Stimulated activated CD8-positive, alpha-beta memory T cell treated with anti-CD3 and anti-CD28 coated beads, Interleukin-12 subunit alpha, Interleukin-12 subunit beta, amount 100 ng/mL, for 24 hours (primary cell): ENCODE results near the gene TEX55.
"Not testable (repeated sequence)": the region's sequence is repeated elsewhere in the genome, so short reads cannot be mapped to it uniquely, and the experiment has no call there.

Experiments used
- DNase-seq: peaks from one replicate; pipeline ENCODE4 v3.0.0-alpha.2; 2020; ENCODE audit errors: extremely low read depth

TEX55 gene

DNA sequence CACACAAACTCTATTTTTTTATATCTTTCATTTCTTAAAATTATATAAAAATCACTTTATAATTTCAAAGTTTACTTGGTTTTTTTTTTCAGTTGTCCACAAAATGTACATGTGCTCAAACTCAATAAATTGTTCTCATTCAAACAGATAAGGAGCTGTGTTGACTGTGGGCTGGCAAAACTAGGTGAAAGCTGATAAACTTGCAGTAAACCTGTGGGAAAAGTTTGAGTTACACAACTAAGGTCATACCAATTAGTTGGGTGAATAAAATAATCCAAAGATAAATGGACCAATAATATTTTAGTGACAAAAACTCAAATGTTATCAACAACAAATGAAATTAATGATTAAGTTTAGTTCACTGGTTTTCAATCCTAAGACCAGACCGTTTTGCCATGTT lies 14.8 kb downstream of the TEX55 start:
- DNase-seq = no peak

DNA sequence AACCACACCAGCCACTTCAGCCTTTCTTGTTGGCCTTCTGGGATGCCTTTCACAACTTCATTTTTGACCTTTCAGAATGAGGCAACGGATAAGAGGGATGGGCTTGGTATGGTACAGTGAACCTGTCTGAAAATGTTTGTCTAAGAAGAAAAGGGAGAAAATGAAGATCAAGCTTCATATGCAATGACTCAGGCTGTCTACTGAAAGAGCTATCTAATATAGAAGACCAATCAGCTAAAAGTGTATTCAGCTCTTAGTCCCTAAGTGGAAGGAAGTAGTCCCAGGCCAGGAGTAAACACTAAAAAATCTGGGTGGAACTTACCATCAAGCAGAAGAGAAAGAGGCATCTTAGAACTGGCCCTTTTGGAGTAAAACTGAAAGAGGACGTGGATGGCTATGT lies 15.3 kb downstream of the TEX55 start:
- DNase-seq = no peak

DNA sequence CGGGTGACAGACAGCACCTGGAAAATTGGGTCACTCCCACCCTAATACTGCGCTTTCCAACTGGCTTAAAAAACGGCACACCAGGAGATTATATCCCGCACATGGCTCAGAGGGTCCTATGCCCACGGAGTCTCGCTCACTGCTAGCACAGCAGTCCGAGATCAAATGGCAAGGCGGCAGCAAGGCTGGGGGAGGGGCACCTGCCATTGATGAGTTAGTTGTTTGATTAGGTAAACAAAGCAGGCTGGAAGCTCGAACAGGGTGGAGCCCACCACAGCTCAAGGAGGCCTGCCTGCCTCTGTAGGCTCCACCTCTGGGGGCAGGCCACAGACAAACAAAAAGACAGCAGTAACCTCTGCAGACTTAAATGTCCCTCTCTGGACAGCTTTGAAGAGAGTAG lies 18.8 kb downstream of the TEX55 start:
- not testable (repeated sequence) for DNase-seq

DNA sequence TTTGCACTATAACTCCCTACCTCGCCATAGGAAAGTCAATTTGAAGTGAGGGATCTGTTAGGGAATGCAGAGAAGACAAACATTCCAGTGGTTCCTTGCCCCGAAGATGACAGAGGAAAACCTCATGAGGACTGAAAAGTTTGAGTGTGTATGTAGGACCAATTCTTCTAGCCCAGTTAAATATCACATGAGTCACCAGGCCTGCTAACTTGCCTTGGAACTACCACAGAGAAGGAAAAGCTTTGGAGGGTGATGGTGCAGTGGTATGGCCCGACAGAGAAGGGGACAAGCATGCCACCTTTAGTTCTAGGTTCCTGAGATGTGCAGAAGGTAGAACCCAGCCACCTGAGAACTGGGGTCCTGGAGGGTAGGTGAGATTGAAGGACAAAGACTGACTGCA lies 24.9 kb downstream of the TEX55 start:
- no peak for DNase-seq

DNA sequence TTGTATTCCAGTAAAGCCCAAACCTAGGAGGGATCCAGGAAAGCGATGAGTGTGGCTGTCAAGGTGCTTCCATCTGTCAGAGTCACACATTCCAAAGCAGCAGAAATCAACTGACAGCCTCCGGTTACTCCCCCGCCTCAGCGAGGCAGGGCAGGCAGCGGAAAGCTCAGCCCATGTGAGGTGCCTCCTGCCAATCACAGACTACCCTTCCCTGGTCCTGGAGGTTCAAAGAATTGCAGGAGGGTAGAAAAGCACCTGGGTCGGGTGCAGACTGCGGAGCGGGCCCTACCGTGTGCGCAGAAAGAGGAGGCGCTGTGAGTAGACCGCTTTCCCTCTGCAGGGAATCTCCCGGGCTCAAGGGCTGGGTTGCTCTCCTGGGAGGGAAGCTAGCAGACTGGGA lies 27.4 kb downstream of the TEX55 start, which contains the start of gene UPK1B:
UPK1B (plus strand) TSS at position 274 of the 400 bp plus-strand sequence. CDS start 13,144 bp downstream, outside the sequence.
- DNase-seq = no peak

DNA sequence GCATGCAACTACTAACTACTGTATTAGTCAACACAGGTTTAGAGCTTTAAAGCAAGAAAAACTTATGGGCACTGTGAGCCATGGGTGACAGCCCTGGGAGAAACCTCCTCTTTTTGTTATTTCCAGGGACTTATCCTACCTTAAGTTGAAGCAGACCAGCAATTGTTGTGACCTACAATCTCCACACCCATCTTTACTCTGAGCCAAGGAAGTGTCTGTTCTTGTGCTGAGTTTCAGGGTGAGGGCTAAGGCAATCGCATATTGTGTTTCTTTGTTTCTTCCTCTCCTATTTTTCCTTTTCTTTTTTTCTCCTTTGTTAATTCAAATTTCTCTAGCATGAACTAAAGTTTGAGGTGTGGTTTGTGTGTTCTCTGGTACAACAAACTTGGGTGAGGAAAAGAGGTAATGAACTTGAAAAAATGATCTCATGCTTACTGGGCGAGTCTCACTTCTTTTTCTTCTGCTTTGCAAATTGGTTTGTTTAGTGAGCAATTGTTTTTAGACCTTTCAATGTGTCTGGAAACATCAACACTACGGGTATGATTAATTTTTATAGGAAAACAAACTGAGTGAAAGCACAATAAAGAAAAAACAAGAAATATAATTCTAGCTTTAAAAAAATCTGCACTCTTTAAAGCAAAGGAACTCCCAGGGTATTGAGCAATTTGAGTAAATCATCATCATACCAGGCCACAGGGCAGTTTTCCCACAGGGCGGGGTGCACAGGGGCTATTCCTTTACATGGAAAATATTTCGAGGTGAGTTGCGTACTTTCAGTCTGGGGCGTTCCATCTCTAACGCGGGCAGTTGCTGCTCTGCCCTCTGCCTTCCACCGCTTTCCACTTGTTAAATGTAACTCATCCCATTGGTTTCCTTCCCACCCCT lies 30.1 kb downstream of the TEX55 start:
- no peak for DNase-seq

DNA sequence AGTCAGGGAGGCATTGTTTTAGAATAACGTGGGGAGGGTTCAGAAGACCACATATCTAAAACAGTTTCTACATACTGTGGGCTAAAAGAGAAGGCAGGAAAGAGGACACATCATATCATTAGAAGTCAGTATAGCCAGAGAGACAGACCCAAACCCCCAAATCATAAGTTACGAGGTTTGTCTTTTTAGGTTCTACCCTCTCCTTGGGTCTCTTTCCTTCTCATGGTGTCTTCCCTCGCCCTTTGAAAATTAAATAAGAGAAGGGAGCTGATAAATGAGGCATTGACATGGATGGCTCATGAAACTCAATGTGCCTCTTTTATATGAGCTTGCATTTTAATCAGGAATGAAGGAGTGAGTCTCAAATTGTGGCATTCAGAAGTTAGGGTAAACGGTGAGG lies 30.8 kb downstream of the TEX55 start:
- no peak for DNase-seq

DNA sequence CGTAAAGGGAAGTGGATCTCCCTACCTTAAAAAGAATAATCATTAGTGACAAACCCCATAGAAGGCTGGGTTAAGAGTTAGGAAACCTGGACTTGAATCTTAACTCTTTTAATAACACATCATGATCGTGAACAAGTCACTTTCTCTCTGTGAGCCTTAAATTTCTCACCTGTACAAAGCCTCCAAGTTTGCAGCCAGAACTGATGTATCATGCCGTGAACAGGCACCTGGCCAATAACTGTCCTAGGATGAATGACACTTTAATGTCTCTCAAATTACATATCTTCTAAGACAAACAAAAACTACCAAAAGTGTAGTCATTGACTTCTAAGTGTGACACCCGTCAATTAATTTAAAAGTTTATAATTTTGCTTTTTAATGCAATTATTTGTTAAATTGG lies 31.4 kb downstream of the TEX55 start:
- no peak for DNase-seq

DNA sequence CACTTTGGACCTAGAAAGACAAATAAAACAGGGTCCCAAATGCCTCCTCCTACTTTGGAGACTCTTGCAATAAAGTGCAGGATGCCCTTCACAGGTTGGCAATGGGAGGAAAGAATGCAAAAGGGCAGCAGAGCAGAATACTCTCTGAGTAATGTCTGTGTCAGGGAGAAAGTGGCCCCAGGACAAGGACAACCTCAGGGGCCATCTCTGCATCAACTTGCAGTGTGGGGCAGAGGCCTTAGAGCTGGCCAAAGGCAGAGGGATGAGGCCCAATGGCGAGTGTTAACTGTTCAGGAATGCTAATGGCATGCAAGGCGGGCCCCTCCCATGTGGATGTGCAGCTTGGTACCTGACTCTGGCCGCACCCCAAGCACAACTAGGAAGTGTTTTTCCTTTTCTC lies 35.8 kb downstream of the TEX55 start:
- no peak for DNase-seq

DNA sequence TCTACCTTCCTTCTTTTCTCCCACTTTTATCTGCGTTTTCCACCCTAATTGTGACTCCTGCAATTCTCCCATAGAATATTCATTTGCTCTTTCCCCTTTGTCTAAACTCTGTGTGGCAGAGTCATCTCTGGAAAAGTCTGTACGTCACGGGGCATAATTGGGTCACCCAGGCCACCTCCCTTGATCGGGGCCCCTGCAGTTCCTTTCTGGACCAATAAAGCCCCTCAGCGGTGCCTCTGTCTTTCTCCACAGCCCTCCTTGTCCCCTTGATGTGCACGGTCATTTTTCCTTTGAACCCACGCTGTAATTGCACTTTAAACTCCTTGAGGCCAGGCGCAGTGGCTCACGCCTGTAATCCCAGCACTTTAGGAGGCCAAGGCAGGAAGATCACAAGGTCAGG lies 38.1 kb downstream of the TEX55 start:
- DNase-seq = no peak

DNA sequence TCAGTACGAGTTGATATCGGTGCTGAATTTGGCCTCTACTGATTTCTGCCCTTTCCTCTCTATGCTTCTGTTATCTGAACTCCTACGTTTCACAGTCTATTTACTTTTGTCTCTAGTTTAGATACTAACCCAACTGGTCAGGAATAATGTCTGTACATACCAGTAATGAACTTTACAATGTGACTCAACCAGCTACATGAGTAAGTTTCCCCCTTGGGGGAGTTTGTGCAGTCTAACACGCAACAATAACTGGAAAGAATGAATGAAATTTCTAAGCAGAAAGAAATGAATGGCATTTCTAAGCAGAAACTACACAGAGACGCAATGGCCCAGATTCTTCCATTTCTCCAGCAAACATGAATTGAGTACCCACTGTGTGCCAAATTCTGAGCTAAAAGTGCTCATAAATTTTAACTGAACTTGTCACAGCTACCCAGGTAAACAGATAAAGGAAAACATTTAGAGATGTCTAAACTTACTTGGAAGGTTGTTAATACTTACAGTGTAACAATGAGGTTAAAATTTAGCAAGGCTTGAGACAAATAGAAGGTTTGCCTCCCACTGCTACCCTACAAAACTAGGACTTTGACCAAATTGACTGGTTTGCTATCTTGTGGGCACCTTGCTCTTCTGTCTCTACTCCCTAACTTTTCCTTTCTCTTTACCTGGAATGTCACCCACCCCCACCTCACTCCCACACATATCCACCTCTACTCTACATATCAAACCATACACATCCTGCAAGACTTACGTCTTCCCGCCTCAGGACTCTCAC lies 39.0 kb downstream of the TEX55 start:
- no peak for DNase-seq

DNA sequence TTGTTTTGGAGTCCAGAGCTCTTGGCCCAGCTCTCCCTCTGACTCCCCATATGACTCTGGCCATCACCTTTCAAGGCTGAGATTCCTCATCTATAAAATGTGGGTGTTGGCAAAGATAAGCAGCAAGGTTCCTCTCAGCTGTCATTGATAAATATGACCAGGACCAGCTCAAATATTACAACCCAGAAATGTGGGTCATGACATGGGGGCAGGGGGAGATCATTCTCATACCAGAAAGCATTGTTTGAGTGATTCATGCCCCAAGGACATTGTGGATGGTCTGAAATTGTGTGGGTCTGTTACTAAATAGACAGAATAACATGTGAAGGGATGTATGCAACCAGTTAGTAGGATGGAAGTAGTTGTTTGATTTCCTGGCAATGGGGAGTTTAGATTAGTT lies 41.3 kb downstream of the TEX55 start:
- DNase-seq = no peak

DNA sequence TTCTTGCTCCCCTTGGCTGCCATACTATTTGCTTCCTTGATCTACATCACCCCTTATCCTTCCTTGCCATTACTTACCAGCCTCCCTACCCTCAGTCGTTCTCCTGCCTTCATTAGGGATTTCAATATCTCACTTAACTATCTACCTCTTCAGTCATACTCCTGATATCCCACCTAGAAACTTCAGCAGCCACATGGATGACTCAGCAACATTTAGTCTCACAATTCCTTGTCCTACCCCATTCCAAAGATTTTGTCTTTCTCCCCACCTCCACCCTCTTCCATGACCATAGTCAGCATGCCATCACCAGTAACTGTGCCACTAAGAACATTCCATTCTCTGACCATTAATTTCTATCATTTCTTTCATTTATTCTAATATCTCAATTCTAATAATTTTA lies 45.8 kb downstream of the TEX55 start:
- no peak for DNase-seq

DNA sequence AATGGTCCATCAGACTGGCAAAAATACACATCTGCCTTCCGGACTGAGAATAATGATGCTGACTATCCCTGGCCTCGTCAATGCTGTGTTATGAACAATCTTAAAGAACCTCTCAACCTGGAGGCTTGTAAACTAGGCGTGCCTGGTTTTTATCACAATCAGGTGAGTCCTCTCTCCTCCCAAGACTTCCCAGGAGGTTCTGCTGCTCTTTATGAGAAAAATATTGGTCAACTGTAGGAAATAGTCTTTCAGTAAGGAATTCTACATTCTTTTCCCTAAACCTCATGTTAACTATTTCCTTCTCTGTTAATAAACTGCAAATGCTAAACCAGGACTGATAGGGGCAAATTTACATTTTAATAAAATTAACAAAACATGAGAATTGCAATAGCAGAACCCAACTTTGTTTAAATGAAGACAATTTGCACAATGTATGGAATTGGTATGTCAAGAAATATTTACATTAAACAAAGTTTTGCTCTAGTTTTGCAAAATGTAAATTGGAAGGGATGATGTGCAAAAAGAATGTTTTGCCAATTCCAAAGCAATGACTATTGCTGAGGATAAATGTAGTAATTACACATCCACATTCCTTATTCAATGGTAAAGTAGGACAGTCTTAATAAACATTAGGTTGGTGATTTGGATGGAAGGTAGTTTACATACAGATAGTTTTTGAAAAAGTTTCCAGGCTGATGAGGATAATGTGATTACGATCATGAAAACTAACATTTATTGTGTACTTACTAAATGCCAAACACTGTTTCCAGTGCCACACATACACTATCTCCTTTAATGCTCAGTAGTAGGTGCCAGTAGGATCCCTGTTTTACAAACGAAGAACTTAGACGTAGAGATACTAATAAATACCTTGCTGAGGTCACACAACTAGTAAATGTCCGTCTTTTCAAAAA lies 48.5 kb downstream of the TEX55 start:
- DNase-seq = no peak

DNA sequence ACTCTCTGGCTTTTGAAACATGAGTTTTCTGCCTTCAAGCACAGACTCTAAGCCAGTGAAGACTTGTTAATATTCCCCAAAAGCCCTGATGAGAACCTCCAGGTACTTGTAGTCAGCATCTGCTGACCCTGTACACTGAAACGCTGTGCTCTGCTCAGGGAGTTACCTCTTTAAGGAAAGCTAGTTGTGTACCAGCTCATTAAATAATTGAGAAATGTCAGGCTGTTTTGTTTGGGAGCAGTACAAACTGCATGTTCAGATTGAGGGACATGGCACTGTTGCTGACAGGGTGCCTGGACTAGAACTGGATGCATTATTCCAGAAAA lies 49.1 kb downstream of the TEX55 start:
- no peak for DNase-seq

DNA sequence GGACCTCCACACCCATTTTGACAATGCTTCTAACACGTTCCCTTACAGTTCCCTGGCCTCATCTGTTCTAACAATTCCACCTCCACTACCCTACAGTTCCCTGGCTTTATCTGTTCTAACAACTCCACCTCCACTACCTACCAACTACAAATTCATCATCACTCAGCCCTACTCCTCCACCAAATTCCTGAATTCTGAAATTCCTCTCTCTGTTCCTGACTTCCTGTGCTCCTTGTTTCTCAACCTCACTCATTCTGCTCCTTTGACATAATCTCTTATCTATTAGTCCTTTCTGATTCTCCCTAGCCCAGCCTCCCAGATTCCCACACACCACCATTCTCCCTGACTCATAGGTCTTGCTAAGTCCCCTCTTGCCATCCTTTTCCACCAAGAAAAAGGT lies 49.9 kb downstream of the TEX55 start:
- no peak for DNase-seq
